Measurements from ENCODE around the gene TRAF6.
"Not testable (repeated sequence)": the region's sequence is repeated elsewhere in the genome, so short reads cannot be mapped to it uniquely, and the experiment has no call there.

The TRAF6 gene, protein sequence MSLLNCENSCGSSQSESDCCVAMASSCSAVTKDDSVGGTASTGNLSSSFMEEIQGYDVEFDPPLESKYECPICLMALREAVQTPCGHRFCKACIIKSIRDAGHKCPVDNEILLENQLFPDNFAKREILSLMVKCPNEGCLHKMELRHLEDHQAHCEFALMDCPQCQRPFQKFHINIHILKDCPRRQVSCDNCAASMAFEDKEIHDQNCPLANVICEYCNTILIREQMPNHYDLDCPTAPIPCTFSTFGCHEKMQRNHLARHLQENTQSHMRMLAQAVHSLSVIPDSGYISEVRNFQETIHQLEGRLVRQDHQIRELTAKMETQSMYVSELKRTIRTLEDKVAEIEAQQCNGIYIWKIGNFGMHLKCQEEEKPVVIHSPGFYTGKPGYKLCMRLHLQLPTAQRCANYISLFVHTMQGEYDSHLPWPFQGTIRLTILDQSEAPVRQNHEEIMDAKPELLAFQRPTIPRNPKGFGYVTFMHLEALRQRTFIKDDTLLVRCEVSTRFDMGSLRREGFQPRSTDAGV

DNA sequence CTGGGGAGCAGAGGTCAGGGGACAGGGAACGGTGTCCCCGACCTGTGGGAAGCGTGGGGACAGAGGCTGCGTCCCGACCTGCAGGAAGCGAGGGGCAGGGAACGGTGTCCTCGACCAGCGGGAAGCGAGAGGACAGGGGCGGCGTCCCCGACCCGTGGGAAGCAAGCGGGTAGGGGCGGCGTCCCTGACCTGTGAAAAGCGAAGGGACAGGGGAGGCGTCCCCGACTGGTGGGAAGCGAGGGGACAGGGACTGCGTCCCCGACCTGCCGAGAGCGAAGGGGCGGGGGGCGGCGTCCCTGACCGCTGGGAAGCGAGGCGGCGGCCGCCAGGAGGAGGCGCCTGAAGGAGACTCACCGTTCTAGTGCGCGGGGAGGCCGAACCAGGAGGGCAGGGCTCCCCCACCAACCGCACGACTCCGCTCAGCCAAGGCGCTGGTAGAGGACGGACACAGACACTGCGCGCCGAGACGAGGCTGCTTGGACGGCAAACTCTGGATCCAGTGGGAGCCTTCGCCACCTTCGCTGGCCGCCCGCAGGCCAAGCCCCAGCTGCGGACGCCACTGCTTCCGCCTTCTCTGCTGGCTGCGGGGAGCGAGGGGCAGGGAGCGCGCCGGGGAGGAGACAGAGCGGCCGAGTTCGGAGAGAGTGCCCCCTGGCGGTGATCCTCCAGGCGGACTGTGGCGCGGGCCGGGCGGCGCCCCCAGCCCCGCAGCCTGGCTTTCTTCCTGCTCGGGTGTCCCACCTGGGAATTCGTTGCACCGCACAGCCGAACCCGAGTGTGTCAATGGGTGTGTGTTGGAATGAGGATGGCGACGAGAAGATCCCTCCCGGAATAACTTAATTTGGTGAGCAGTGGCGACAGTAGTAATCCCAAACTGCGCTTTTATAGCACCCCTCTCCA lies at the start of gene TRAF6:
Gene TRAF6, minus strand, starts transcription at position 579 of the 900 bp plus-strand sequence. CDS start 8,757 bp downstream, outside the sequence.
- H3K27ac Mint-ChIP-seq = peak within 1 kb of the TSS; percentile 92
- H3K36me3 Mint-ChIP-seq (ENCODE audit: low read depth) = peaks cover 20% of the 10 kb centered on the region
- H3K4me1 Mint-ChIP-seq (ENCODE audit: low read depth) = peaks cover 29% of the 10 kb centered on the region
- DNase-seq = peak; percentile 94
- peak within 1 kb of the TSS; percentile 94 for H3K4me3 Mint-ChIP-seq
- H3K9me3 Mint-ChIP-seq = no peaks in the 10 kb centered on the region
- H3K27me3 Mint-ChIP-seq = peaks cover 5% of the 10 kb centered on the region

DNA sequence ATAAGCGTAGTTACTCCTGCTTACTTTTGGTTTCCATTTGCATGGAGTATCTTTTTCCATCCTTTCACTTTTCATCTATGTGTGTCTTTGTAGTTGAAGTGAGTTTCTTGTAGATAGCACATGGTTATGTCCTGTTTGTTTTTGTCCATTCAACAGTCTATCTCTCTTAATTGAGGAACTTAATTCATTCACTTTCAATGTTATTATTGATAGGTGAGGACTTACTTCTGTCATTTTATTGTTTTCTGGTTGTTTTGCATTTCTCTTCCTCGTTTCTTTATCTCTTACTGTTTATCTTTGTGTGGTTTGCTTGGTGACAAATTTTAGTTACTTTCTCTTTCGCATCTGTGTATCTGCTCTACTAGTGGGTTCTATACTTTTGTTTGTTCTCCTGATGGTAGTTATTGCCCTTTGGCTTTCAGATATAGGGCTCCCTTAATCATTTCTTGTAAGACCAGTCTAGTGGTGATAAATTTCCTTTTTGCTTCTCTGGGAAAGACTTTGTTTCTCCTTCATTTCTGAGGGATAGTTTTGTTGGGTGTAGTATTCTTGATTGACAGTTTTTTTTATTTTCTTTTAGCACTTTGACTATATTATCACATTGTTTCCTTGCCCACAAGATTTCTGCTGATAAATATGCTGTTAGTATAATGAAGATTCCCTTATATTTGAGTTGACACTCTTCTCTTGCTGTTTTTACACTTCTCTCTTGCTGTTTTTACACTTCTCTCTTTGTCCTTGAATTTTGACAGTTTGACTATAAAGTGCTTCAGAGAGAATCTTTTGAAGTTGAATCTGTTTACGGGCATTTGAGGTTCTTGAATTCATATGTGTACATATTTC lies 48.7 kb upstream of the TRAF6 start:
- Mint-ChIP-seq H3K9me3 (peaks cover 10% of the 10 kb centered on the region), H3K4me1 (ENCODE audit: low read depth) (peaks cover 21% of the 10 kb centered on the region), H3K27ac (peak overlapping the region; percentile 19), H3K27me3 (peaks cover 3% of the 10 kb centered on the region), H3K36me3 (ENCODE audit: low read depth) (no peaks in the 10 kb centered on the region), H3K4me3 (peak overlapping the region; percentile 46)
- DNase-seq = no peak

DNA sequence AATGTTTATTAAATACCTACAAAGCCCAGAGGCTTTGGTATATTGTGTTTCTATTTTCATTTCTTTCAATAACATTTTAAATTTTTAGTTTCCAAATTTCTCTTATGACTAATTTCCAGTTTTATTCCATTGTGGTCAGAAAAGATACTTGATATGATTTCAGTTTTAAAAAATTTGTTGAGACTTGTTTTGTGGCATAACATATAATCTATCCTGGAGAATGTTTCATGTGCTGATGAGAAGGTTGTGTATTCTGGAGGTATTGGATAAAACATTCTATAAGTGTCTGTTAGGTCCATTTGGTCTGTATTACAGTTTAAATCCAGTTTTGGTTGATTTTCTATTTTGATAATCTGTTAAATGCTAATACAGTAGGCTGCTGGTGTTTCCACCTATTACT lies 47.9 kb upstream of the TRAF6 start:
- Mint-ChIP-seq H3K9me3 (peaks cover 10% of the 10 kb centered on the region), H3K27me3 (peaks cover 3% of the 10 kb centered on the region), H3K4me3 (no peak overlapping the region), H3K27ac (no peak overlapping the region), H3K4me1 (ENCODE audit: low read depth) (peaks cover 21% of the 10 kb centered on the region), H3K36me3 (ENCODE audit: low read depth) (no peaks in the 10 kb centered on the region)
- DNase-seq = no peak

DNA sequence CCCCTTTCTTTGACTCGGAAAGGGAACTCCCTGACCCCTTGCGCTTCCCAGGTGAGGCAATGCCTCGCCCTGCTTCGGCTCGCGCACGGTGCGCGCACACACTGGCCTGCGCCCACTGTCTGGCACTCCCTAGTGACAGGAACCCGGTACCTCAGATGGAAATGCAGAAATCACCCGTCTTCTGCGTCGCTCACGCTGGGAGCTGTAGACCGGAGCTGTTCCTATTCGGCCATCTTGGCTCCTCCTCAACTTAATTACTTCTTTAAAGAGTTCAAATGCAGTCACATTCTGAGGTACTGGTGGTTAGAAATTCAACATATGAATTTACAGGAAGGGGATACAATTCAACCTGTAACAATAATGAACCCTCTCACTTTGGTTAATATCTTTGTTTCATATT lies 47.3 kb upstream of the TRAF6 start:
- H3K9me3 Mint-ChIP-seq; H3K36me3 Mint-ChIP-seq (ENCODE audit: low read depth); H3K4me3 Mint-ChIP-seq; DNase-seq; H3K27me3 Mint-ChIP-seq; H3K27ac Mint-ChIP-seq: not testable (repeated sequence)
- H3K4me1 Mint-ChIP-seq (ENCODE audit: low read depth) = peaks cover 21% of the 10 kb centered on the region

DNA sequence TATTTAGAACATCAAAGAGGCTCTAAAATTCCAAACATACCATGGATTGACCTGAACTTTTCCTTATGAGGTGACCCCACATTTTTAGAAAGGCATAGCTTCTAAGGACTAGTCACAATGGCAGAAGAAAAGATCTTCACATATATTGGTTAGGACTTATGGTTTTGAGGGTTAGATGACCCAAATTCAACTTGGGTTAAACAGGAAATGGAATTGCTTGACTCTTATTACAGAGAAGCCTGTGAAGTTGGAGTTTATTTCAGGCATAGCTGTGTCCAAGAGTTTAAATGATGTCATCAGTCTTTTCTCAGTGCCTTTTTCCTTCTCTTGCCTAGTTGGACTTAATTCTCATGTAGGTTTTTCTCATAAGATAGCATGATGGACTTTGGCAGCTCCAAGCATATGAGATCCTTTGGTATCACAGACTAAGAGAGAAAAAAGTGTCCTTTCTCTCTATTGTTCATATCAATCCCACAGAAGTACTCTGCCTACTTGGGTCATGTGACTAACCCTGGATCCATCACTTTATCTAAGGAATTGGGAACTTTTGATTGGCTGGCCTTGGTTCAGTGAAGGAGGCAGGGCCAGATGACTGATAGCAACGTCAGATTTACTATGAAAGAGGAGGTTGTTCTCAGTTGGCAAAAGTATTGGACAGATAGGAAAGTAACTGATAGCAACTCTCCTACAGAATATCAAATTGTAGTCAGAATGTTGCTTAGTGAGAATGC lies 40.5 kb upstream of the TRAF6 start:
- DNase-seq = no peak
- H3K27ac Mint-ChIP-seq = no peak overlapping the region
- no peaks in the 10 kb centered on the region for H3K36me3 Mint-ChIP-seq (ENCODE audit: low read depth)
- no peaks in the 10 kb centered on the region for H3K9me3 Mint-ChIP-seq
- peaks cover 4% of the 10 kb centered on the region for H3K4me1 Mint-ChIP-seq (ENCODE audit: low read depth)
- no peak overlapping the region for H3K4me3 Mint-ChIP-seq
- H3K27me3 Mint-ChIP-seq = peaks cover 12% of the 10 kb centered on the region

DNA sequence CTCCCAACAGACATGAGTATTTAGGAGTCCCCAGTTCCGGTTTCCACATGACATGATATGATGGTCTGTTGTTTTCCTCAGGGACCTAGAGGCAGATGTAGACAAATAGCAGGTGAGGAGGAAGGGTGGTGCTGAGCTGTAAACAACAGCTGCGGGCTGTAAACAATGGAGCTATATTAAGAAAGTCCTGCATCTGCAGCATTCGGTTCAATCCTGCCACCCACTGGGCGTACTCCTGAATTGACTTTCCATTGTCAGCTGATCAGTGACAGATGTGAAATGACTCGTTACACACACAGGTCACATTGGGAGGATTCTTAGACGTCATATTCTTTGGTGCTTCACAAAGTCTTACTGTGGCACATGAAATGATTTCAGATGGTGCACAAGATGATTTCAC lies 30.9 kb upstream of the TRAF6 start:
- Mint-ChIP-seq H3K27me3 (peaks cover 25% of the 10 kb centered on the region), H3K9me3 (no peaks in the 10 kb centered on the region), H3K4me1 (ENCODE audit: low read depth) (peaks cover 2% of the 10 kb centered on the region), H3K4me3 (no peak overlapping the region), H3K36me3 (ENCODE audit: low read depth) (no peaks in the 10 kb centered on the region), H3K27ac (no peak overlapping the region)
- no peak for DNase-seq

DNA sequence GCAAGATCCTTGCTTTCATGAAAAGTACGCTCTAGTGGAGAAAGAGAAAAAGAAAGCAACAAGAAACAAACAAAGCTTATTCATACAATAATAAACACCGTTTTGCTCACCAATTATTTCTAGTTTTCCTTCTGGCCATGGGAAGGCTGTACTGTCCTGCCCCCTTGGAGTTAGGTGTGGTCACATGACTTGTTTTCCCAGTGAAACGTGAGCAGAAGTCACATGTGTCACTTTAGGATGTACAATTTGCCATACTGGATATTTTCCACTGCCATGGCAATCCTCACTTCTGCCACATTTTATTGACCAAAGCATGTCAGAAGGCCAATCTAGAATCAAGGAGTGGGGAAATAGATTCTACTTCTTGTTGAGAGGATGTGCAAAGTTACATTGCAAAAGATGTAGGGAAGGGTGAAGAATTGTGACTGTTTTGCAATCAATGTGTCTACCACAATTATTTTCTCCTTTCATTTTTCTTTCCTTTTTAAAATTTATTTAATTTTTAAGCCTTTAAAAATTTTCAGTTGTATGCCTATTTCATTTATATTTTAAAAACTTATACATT lies 24.3 kb upstream of the TRAF6 start:
- H3K27me3 Mint-ChIP-seq = peaks cover 3% of the 10 kb centered on the region
- no peak overlapping the region for H3K27ac Mint-ChIP-seq
- no peak for DNase-seq
- no peaks in the 10 kb centered on the region for H3K4me1 Mint-ChIP-seq (ENCODE audit: low read depth)
- no peaks in the 10 kb centered on the region for H3K9me3 Mint-ChIP-seq
- no peak overlapping the region for H3K4me3 Mint-ChIP-seq
- no peaks in the 10 kb centered on the region for H3K36me3 Mint-ChIP-seq (ENCODE audit: low read depth)

DNA sequence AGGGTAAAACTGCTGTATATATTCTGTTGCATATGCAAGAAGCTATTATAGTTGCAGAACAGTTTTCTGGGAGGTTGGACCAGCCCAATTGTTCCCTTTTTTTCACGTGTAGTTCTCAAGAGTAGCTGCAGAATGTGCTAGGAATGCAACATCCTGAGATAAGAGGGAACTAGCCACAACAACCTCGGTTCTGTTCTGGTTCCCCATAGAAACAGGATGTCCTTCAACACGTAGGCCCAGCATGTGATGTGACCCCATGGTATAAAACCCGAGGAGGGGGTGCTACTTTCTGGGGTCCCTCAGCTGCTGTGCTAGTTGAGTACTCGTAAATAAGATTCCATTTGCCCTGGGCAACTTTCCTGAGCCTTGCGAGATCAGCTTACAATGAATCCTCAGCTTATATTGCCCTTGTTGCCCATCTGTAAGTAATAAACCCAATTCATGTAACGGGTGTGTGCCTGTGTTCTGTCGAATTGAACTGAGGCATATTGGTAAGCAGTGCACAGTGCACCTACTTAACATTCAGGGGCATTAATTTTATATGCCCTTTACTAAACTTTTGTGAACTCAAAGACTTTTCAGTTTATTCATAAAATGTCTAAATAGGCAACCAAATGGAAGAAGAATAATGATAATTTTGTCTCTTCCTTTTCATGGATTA lies 23.0 kb upstream of the TRAF6 start:
- H3K36me3 Mint-ChIP-seq (ENCODE audit: low read depth) = no peaks in the 10 kb centered on the region
- no peak overlapping the region for H3K4me3 Mint-ChIP-seq
- no peaks in the 10 kb centered on the region for H3K9me3 Mint-ChIP-seq
- no peaks in the 10 kb centered on the region for H3K4me1 Mint-ChIP-seq (ENCODE audit: low read depth)
- H3K27ac Mint-ChIP-seq = no peak overlapping the region
- peaks cover 11% of the 10 kb centered on the region for H3K27me3 Mint-ChIP-seq
- no peak for DNase-seq

DNA sequence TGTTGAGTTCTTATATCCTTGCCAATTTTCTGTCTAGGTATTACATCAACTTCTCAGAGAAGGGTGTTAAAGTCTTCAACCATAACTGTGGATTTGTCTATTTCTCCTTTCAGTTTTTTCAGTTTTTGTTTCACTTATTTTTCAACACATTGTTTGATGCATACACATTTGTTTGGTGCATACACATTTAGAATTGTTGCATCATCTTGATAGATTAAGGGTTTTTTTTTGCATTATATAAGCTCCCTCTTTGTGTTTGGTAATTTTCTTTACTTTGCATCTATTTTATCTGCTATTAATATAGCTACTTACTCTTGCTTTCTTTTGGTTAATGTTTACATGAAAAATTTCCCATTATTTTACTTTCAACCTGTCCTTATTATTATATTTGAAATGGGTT lies 20.8 kb upstream of the TRAF6 start:
- no peak for DNase-seq
- H3K27me3 Mint-ChIP-seq = peaks cover 16% of the 10 kb centered on the region
- no peak overlapping the region for H3K4me3 Mint-ChIP-seq
- no peaks in the 10 kb centered on the region for H3K4me1 Mint-ChIP-seq (ENCODE audit: low read depth)
- H3K36me3 Mint-ChIP-seq (ENCODE audit: low read depth) = no peaks in the 10 kb centered on the region
- no peak overlapping the region for H3K27ac Mint-ChIP-seq
- peaks cover 4% of the 10 kb centered on the region for H3K9me3 Mint-ChIP-seq

DNA sequence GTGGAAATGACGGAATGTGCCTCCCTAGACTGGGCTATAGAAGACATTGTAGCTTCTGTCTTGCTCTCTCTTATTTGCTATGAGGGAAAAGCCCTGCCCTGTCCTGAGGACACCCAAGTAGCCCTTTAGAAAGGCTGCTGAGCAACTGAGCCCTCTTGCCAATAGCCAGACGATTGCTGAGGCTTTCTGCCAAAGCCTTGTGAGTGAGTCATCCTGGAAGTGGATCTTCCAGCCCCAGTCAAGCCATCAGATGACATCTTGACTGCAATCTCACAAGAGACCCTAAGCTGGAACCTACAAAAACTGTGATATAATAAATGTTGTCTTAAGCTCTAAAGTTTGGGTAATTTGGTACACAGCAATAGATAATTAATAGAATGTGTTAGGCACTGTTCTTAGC lies 3.9 kb upstream of the TRAF6 start:
- DNase-seq = no peak
- Mint-ChIP-seq H3K36me3 (ENCODE audit: low read depth) (peaks cover 11% of the 10 kb centered on the region), H3K9me3 (no peaks in the 10 kb centered on the region), H3K4me1 (ENCODE audit: low read depth) (peaks cover 8% of the 10 kb centered on the region), H3K27me3 (peaks cover 20% of the 10 kb centered on the region), H3K4me3 (no peak overlapping the region), H3K27ac (no peak overlapping the region)

DNA sequence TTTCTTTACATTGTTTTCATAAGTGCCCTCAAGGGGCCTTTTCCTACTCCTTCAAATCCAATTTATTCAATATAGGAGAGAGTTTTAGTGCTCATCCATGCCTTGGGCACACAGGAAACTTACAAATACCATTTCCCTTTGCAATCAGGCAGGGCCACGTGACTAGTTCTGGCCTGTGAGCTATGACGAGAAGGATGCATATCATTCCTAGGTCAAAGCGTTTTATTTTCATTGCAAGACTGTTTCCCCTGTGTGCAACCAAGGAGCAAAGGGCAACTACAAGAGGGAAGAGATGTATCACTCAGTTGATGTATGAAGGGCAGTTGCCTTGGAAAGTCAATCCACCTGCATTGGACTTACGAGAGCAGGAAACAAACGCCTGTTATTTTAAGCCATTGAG lies 1.9 kb upstream of the TRAF6 start:
- no peak overlapping the region for H3K27ac Mint-ChIP-seq

DNA sequence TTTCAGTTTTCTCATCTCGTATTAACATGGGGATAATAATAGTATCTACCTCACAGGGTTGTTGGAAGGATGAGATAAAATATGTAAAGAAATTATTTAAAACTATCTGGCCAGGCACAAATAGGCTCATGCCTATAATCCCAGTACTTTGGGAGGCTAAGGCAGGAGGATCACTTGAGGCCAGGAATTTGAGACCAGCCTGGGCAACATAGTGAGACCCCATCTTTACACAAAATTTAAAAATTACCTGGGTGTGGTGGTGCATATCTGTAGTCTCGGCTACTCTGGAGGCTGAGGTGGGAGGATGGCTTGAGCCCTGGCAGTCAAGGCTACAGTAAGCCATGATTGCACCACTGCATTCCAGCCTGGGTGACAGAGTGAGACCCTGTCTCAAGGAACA lies 990 bp upstream of the TRAF6 start:
- Mint-ChIP-seq H3K36me3 (ENCODE audit: low read depth) (peaks cover 13% of the 10 kb centered on the region), H3K4me3 (peak overlapping the region; percentile 94), H3K4me1 (ENCODE audit: low read depth) (peaks cover 20% of the 10 kb centered on the region)
- H3K27me3 Mint-ChIP-seq, H3K27ac Mint-ChIP-seq, H3K9me3 Mint-ChIP-seq, DNase-seq: not testable (repeated sequence)

More for the DNA sequence above, 1.9 kb upstream of the TRAF6 start:
- Mint-ChIP-seq H3K4me1 (ENCODE audit: low read depth) (peaks cover 18% of the 10 kb centered on the region), H3K27me3 (peaks cover 10% of the 10 kb centered on the region), H3K36me3 (ENCODE audit: low read depth) (peaks cover 13% of the 10 kb centered on the region), H3K9me3 (no peaks in the 10 kb centered on the region), H3K4me3 (no peak overlapping the region)
- no peak for DNase-seq

DNA sequence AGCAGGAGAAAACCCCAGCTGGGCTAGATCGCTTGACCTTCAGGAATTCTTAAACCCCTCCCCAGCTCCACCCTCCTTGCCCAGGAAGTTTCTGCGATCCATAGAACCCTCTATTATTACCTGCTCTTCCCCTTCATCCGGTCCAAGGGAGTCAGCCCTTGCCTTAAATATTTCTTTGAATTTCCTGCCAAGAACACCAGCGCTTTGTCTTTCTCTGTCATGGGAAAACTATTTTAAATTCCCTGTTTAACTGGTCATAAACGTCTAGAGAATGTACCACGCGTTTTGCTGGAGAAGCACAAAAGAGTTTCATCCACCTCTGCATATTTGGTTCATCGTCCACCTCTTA lies 496 bp upstream of the TRAF6 start:
- H3K4me3 Mint-ChIP-seq = peak overlapping the region; percentile 94
- DNase-seq = no peak
- peaks cover 17% of the 10 kb centered on the region for H3K36me3 Mint-ChIP-seq (ENCODE audit: low read depth)

More for the DNA sequence above, 496 bp upstream of the TRAF6 start:
- no peaks in the 10 kb centered on the region for H3K9me3 Mint-ChIP-seq
- H3K27ac Mint-ChIP-seq = peak overlapping the region; percentile 92
- peaks cover 5% of the 10 kb centered on the region for H3K27me3 Mint-ChIP-seq
- H3K4me1 Mint-ChIP-seq (ENCODE audit: low read depth) = peaks cover 25% of the 10 kb centered on the region
